Thyroid gland (tissue), 4 donors: Measurements from ENCODE around the gene ATXN7L1. TPM values are rescaled to one million over a fixed set of nuclear protein-coding genes. Genes with fewer than 3 reads are reported as not detected.

Source experiments
- DNase-seq, 2 donors: peaks; one replicate each; pipeline ENCODE4 v3.0.0-alpha.2; 2019
- H3K27ac ChIP-seq, 3 donors: fragments of 200-600 bp; sonication (generic); 1 replicate in 2 of 3; 2 replicates in 1 of 3; pipeline ENCODE4 v1.5.1; 2016 to 2019; ENCODE audit warnings: mild to moderate bottlenecking in 1 of 3, moderate library complexity in 1 of 3
- H3K27me3 ChIP-seq: fragments of 200-600 bp; sonication (generic); one replicate; pipeline ENCODE4 v1.5.1; 2019
- H3K36me3 ChIP-seq, 2 donors: fragments of 200-600 bp; sonication (generic); one replicate each; pipeline ENCODE4 v1.5.1; 2016 to 2019
- H3K4me1 ChIP-seq, 2 donors: fragments of 200-600 bp; sonication (generic); one replicate each; pipeline ENCODE4 v1.5.1; 2017 to 2019
- H3K4me3 ChIP-seq, 3 donors: fragments of 200-600 bp; sonication (generic); replicated peaks in 1 of 3; 1 replicate in 2 of 3; 2 replicates in 1 of 3; pipeline ENCODE4 v1.5.1; 2016; ENCODE audit warnings: mild to moderate bottlenecking in 1 of 3
- H3K9me3 ChIP-seq: fragments of 200-600 bp; sonication (generic); one replicate; pipeline ENCODE4 v1.5.1; 2017
- CTCF ChIP-seq, 6 experiments: fragments of 200-600 bp in 3 of 6; fragments of 450-650 bp in 3 of 6; sonication (generic) in 3 of 6; IDR thresholded peaks; one replicate each; pipeline ENCODE4 v1.5.1; 2016 to 2019; ENCODE audit warnings: antibody characterized with exemption in 6 of 6, mild to moderate bottlenecking in 2 of 6, inconsistent platforms in 1 of 6, moderate library complexity in 1 of 6
- POLR2A ChIP-seq, 2 donors: fragments of 450-650 bp; IDR thresholded peaks; one replicate each; pipeline ENCODE4 v1.6.1; 2017; ENCODE audit warnings: antibody characterized with exemption in 2 of 2, mild to moderate bottlenecking in 2 of 2, moderate library complexity in 1 of 2
- WGBS, 2 donors: methylation state at CpG; one replicate each; pipeline ENCODE4 v1.1.5; 2017; 5-methylcytosine and 5-hydroxymethylcytosine counted together
- intact Hi-C: fragments of 100-400 bp; cut with DNase I; formaldehyde crosslinking; loops from one replicate; pipeline ENCODE4 v1.15.1; 2023
- total RNA-seq, 4 donors: library from RNA; depleted of rRNA; stranded (reverse); fragments of >200 nt; gene quantifications; one replicate each; pipeline ENCODE4 v1.2.3, GENCODE V29; 2016

The ATXN7L1 gene
- total RNA-seq, 4 donors from 2014 or later, result 21.8 to 24.4 (median 22.8) TPM

DNA sequence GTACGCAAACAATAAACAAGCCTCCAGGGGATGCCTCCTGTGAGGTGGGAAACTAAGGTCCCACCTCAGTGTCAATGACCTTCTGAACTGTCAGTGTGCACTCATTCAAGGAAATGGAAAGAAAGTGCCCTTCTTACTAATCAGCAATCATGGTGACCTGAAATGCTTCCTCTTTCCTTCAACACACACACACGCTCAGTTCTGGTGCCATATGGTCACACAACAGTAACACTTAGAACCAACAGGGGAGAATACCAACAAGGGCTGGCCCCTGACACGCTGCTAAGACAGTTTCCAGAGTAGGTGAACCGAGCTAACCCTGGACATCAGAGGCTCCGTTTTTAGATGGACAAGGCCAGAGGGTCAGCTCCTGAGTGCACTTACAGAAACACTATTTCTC is 253.0 kb downstream of the ATXN7L1 start:
- H3K4me3 ChIP-seq, result no peak overlapping the region
- intact Hi-C loops, result no loop called here
- WGBS, 2 donors, result 95 to 97% methylated on average over 5 of the region's 5 CpGs

GRCh38 chr7:105622106-105622731 is 254.2 kb downstream of the ATXN7L1 start:
- no peak for DNase-seq
- TF ChIP-seq CTCF (IDR thresholded peaks at IDR 0.05) (no peak), POLR2A (IDR thresholded peaks at IDR 0.05) (no peak)
- Histone ChIP-seq H3K4me1 (no peaks in the 10 kb centered on the region), H3K4me3 (no peak overlapping the region), H3K36me3 (peaks cover 0 to 11% of the 10 kb centered on the region in 2 donors), H3K27me3 (no peaks in the 10 kb centered on the region), H3K27ac (no peak overlapping the region), H3K9me3 (no peaks in the 10 kb centered on the region)
- 93 to 94% methylated on average over 15 of the region's 15 CpGs for WGBS, 2 donors
- intact Hi-C loops, result no loop called here

More for the DNA sequence above, 253.0 kb downstream of the ATXN7L1 start:
- no peaks in the 10 kb centered on the region for H3K27me3 ChIP-seq
- no peak for TF ChIP-seq CTCF (IDR thresholded peaks at IDR 0.05)
- DNase-seq, result no peak
- peaks cover 0 to 11% of the 10 kb centered on the region in 2 donors for H3K36me3 ChIP-seq
- H3K4me1 ChIP-seq, result no peaks in the 10 kb centered on the region
- H3K27ac ChIP-seq, result no peak overlapping the region
- H3K9me3 ChIP-seq, result no peaks in the 10 kb centered on the region

DNA sequence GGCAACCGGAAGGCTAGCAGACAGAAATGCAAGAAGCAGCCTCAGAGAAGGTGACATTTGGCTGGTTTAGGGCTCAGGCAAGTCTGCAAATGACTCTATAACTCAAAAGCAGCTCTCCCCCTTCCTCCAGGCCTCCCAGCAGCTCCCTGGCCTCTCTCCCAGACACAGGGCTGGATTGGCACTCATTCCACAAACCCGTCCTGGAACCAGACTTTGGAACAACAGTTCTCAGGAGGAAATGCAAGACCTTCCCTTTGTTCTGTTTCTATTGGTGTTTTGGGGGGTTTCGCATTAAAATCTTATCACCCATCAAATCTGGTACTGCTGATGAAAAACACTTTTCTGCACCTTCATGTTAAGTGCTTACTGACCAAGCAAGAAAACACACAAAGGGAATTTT is 254.8 kb downstream of the ATXN7L1 start:
- Histone ChIP-seq H3K4me1 (no peaks in the 10 kb centered on the region), H3K9me3 (no peaks in the 10 kb centered on the region), H3K27me3 (no peaks in the 10 kb centered on the region), H3K4me3 (no peak overlapping the region), H3K27ac (no peak overlapping the region), H3K36me3 (peaks cover 0 to 11% of the 10 kb centered on the region in 2 donors)
- no peak for DNase-seq
- TF ChIP-seq CTCF (IDR thresholded peaks at IDR 0.05) (no peak), POLR2A (IDR thresholded peaks at IDR 0.05) (no peak)
- 69 to 82% methylated on average over 3 of the region's 3 CpGs for WGBS, 2 donors
- intact Hi-C loops, result no loop called here

- no peak for DNase-seq
- Histone ChIP-seq H3K27ac (no peak overlapping the region), H3K36me3 (peaks cover 2 to 11% of the 10 kb centered on the region in 2 donors), H3K4me1 (no peaks in the 10 kb centered on the region), H3K9me3 (no peaks in the 10 kb centered on the region), H3K4me3 (no peak overlapping the region), H3K27me3 (no peaks in the 10 kb centered on the region)
- TF ChIP-seq POLR2A (IDR thresholded peaks at IDR 0.05) (no peak), CTCF (IDR thresholded peaks at IDR 0.05) (no peak)
- 37 to 48% methylated on average over 2 of the region's 2 CpGs for WGBS, 2 donors
- intact Hi-C loops, result no loop called here
These were observed 255.2 kb downstream of the ATXN7L1 start for GRCh38 chr7:105621176-105621575.

DNA sequence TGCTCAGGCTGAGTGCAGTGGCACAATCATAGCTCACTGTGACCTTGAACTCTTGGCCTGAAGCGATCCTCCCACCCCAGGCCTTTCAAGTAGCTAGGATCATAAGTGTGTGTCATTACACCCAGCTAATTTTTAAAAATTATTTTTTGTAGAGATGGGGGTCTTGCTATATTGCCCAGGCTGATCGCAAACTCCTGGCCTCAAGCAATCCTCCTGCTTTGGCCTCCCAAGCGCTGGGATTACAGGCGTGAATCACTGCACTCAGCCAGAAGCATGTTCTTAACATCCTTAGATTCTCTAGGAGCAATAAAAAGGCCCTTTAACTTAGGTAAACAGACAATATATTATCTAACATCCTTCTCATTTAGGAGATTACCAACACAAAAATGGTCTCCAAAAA is 256.8 kb downstream of the ATXN7L1 start:
- no peak for DNase-seq
- no peaks in the 10 kb centered on the region for H3K9me3 ChIP-seq
- no peaks in the 10 kb centered on the region for H3K27me3 ChIP-seq
- no peak for TF ChIP-seq POLR2A (IDR thresholded peaks at IDR 0.05)
- no peak for TF ChIP-seq CTCF (IDR thresholded peaks at IDR 0.05)
- no peaks in the 10 kb centered on the region for H3K4me1 ChIP-seq
- H3K4me3 ChIP-seq, result no peak overlapping the region
- 96 to 98% methylated on average over 4 of the region's 4 CpGs for WGBS, 2 donors
- intact Hi-C loops, result no loop called here
- peaks cover 9 to 11% of the 10 kb centered on the region in 2 donors for H3K36me3 ChIP-seq
- no peak overlapping the region for H3K27ac ChIP-seq
